Stimulated activated naive CD8-positive, alpha-beta T cell treated with anti-CD3 and anti-CD28 coated beads, Interleukin-15, Interleukin-2, amounts not matched to agents 100 ng/mL and 50 ng/mL, for 24 hours (primary cell): ENCODE results near the gene THEM4.
A peak's percentile ranks its signal among the peaks of the same experiment; 100 is the strongest.

Experiments used
- H3K27ac Mint-ChIP-seq: one replicate; pipeline ENCODE4 v1.8.0; 2021; ENCODE audit warnings: mild to moderate bottlenecking, mixed read lengths
- H3K27me3 Mint-ChIP-seq: one replicate; pipeline ENCODE4 v1.8.0; 2021; ENCODE audit warnings: mixed read lengths
- H3K36me3 Mint-ChIP-seq: one replicate; pipeline ENCODE4 v1.8.0; 2021; ENCODE audit warnings: low read depth, mixed read lengths
- H3K4me1 Mint-ChIP-seq: one replicate; pipeline ENCODE4 v1.8.0; 2021; ENCODE audit warnings: low read depth, mixed read lengths
- H3K4me3 Mint-ChIP-seq: one replicate; pipeline ENCODE4 v1.8.0; 2021; ENCODE audit warnings: mild to moderate bottlenecking, mixed read lengths
- H3K9me3 Mint-ChIP-seq: one replicate; pipeline ENCODE4 v1.8.0; 2021; ENCODE audit warnings: mixed read lengths

The THEM4 gene

DNA sequence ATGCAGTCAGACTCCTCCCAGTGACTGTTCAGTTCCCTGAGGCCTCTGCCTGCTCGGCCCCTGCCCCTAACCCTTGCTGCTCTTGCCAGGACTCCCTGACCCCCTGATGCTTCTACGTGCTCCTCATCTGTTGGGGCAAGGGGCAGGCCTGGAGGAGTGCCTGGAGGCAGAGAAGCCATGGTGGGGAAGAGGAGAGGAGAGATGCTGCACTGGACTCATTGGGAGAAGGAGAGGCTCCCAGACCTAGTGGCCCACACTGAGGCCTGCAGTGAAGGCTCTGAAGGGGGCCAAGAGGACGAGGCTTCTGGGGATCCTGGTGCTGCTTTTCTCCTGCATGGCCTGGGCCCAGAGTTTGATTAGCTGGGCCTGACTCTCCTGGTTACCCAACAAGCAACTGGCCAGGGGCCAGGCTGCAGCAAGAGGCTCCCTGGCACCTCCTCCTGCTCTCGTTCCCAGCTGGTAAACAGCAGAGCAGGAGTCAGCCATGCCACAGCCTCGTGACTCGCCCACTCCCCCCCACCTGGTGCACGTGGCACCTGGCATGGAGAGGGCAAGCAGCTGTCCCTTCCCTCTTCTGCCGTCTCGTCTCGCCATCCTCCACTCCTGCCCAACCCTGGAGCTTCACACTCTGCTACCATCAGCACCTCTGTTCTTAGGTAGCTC is 76.9 kb downstream of the THEM4 start:
- Mint-ChIP-seq H3K4me3 (no peak overlapping the region), H3K27me3 (no peaks in the 10 kb centered on the region), H3K27ac (no peak overlapping the region), H3K9me3 (no peaks in the 10 kb centered on the region), H3K36me3 (no peaks in the 10 kb centered on the region), H3K4me1 (peaks cover 90% of the 10 kb centered on the region)

GRCh38 chr1:151831605-151832004 is 77.7 kb downstream of the THEM4 start, which contains the start of gene RORC:
Gene RORC, minus strand, starts transcription at chr1:151831802. Its CDS starts 38 bp downstream, at chr1:151831764.
- no peaks in the 10 kb centered on the region for H3K27me3 Mint-ChIP-seq
- peak within 1 kb of the TSS; percentile 17 for H3K4me3 Mint-ChIP-seq
- H3K9me3 Mint-ChIP-seq = no peaks in the 10 kb centered on the region
- no peaks in the 10 kb centered on the region for H3K36me3 Mint-ChIP-seq
- peaks cover 90% of the 10 kb centered on the region for H3K4me1 Mint-ChIP-seq
- H3K27ac Mint-ChIP-seq = no peak within 1 kb of the TSS

DNA sequence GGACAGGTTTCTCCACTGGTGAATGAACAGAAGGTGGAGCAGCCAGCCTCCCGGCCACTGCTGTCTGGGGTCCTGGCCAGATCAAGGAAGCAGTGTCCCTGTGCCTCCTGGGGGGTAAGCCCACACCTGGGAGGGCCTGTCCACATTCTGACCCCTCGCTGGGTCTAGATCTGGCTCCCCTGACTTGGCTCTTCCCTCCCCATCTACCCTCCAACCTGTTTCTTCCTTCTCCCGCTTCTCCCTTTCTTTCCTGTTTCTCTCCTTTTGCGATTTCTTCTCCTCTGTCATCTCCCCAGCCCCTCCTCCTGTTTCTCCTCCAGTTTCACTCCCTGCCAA is 78.1 kb downstream of the THEM4 start:
- peaks cover 90% of the 10 kb centered on the region for H3K4me1 Mint-ChIP-seq
- no peaks in the 10 kb centered on the region for H3K9me3 Mint-ChIP-seq
- H3K27ac Mint-ChIP-seq = no peak overlapping the region
- no peaks in the 10 kb centered on the region for H3K27me3 Mint-ChIP-seq
- no peaks in the 10 kb centered on the region for H3K36me3 Mint-ChIP-seq
- H3K4me3 Mint-ChIP-seq = no peak overlapping the region

DNA sequence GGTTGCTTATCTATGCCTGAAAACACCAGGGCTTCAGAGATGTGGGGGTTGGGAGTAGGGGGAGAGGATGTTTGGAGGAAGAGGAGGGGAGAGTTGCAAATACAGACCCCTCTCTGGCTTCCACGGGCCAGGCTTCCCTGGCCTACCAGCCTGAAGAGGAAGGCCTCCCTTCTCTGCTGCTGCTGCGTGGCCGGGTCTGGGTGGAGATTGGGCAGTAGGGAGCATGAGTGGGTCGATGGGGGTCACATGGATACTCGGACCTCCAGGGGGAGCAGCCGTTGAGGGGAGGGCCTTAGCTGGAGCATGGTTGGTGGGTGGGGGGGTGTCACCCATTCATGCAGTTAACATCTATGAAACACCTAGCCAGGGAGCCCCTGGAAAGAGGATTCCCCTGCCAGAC is 79.3 kb downstream of the THEM4 start:
- Mint-ChIP-seq H3K27me3 (no peaks in the 10 kb centered on the region), H3K36me3 (no peaks in the 10 kb centered on the region), H3K4me1 (peaks cover 93% of the 10 kb centered on the region), H3K4me3 (peak overlapping the region; percentile 38), H3K9me3 (no peaks in the 10 kb centered on the region), H3K27ac (no peak overlapping the region)

DNA sequence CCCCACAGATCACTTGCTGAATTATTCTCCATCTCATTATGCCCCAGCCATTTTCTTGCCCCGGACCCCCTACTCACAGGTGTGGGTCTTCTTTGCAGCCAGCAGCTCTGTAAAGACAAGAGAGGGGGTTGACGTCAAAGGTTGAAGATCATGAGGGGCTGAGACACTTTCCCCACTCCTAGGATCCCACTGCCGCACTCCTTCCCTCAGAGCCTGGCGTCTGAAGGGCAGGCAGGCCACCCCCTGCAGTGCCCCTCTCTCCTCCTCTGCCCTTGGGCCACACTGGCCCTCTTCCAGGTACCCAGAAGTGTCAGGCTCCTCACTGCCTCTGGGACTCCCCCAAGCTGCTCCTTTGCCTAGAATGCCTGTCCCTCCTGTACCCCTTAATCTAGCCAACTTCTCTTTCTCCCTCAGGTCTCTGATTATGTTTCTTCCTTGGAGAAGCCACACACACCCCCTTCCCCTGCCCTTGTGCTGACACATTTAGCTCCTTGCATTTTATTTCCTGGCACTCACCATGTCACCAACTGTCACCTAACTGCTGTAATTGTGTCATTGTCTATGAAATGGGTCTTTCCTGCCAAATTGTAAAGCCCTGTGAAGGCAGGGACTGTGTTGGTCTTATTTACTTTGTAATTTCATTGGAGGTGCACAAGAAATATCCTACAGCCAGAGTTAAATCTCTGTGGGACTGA is 79.8 kb downstream of the THEM4 start:
- Mint-ChIP-seq H3K9me3 (no peaks in the 10 kb centered on the region), H3K4me1 (peaks cover 90% of the 10 kb centered on the region), H3K27me3 (no peaks in the 10 kb centered on the region), H3K36me3 (no peaks in the 10 kb centered on the region), H3K4me3 (peak overlapping the region; percentile 38), H3K27ac (no peak overlapping the region)

GRCh38 chr1:151828921-151829320 is 80.4 kb downstream of the THEM4 start:
- no peak overlapping the region for H3K27ac Mint-ChIP-seq
- H3K4me1 Mint-ChIP-seq = peaks cover 84% of the 10 kb centered on the region
- H3K4me3 Mint-ChIP-seq = peak overlapping the region; percentile 38
- H3K36me3 Mint-ChIP-seq = no peaks in the 10 kb centered on the region
- no peaks in the 10 kb centered on the region for H3K27me3 Mint-ChIP-seq
- no peaks in the 10 kb centered on the region for H3K9me3 Mint-ChIP-seq

- Mint-ChIP-seq H3K27ac (no peak overlapping the region), H3K9me3 (no peaks in the 10 kb centered on the region), H3K36me3 (no peaks in the 10 kb centered on the region), H3K27me3 (no peaks in the 10 kb centered on the region), H3K4me3 (peak overlapping the region; percentile 27), H3K4me1 (peaks cover 76% of the 10 kb centered on the region)
Observed at GRCh38 chr1:151827853-151828252, 81.5 kb downstream of the THEM4 start.

- Mint-ChIP-seq H3K36me3 (no peaks in the 10 kb centered on the region), H3K9me3 (no peaks in the 10 kb centered on the region), H3K27ac (peak overlapping the region; percentile 65), H3K27me3 (no peaks in the 10 kb centered on the region), H3K4me1 (peaks cover 80% of the 10 kb centered on the region), H3K4me3 (peak overlapping the region; percentile 49)
Observed at GRCh38 chr1:151825751-151826660, 83.3 kb downstream of the THEM4 start.

DNA sequence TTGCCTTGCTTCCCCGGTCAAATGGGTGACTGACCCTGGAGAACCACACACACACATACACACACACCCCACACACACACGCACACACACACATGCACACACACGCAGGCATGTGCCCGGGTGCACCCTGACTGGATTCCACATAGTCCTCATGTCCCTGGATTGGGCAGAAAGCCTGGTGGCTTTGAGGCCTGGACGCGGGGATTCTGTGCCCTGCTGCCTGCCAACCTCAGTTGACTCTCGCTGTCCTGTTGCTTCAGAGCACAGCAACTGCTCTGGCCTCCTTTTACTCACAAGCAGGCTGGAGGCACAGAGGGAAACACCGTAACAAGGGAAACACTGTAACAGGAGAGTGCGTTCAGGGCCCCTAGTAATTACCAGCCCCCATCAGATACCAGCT is 84.1 kb downstream of the THEM4 start:
- Mint-ChIP-seq H3K4me1 (peaks cover 82% of the 10 kb centered on the region), H3K4me3 (peak overlapping the region; percentile 49), H3K36me3 (no peaks in the 10 kb centered on the region), H3K9me3 (no peaks in the 10 kb centered on the region), H3K27me3 (no peaks in the 10 kb centered on the region), H3K27ac (peak overlapping the region; percentile 21)
